ENCODE results near the gene NIPBL. TPM values are rescaled to one million over a fixed set of nuclear protein-coding genes. Genes with fewer than 3 reads are reported as not detected.

NIPBL gene
- total and polyA plus RNA-seq, 2 of the 8 experiments (the other 6 are each of a cell fraction or from before 2014, with no cell fraction given), result 21.1 to 53.5 TPM

DNA sequence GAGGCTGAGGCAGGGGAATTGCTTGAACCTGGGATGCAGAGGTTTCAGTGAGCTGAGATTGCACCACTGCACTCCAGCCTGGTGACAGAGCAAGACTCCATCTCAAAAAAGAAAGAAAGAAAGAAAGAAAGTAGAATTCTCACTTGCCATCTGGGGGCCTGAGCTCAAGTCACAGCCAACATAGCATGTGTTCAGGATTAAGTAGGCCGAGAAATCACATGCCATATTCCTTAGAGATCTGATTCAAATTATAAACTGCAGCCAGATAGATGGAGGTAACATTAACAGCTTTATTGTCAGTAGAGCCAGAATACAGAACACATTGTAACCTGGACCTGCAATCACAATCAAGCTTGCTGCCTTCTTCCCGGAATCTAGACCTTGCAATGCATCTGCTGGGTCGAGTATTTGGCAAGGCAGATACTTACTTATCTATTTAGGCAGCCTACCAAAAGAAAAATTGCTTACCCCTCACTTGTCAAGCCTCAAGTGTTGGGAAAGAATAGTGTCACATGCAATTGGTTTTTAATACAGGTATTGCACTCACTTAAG is 198.9 kb downstream of the NIPBL start (continued):
- TF ChIP-seq SUZ12 (IDR thresholded peaks at IDR 0.05; ENCODE audit: low read length), result no peak
- TF ChIP-seq, protein P1, sequence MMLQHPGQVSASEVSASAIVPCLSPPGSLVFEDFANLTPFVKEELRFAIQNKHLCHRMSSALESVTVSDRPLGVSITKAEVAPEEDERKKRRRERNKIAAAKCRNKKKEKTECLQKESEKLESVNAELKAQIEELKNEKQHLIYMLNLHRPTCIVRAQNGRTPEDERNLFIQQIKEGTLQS (IDR thresholded peaks at IDR 0.05; ENCODE audit: insufficient read depth, low read depth, low read length), result no peak
- TF ChIP-seq CTBP2 (IDR thresholded peaks at IDR 0.05; ENCODE audit: borderline replicate concordance, insufficient read depth, insufficient read length, low read length), result no peak
- TF ChIP-seq CBX5 (IDR thresholded peaks at IDR 0.05; ENCODE audit: low read depth, low read length), result no peak

Measured in H1 (cell line).